IMR-90 (cell line): ENCODE results near the gene LTO1. TPM values are rescaled to one million over a fixed set of nuclear protein-coding genes. Genes with fewer than 3 reads are reported as not detected.

Source experiments
- ATAC-seq: fragments of 200-7000 bp; cut with Tn5 transposase; 2 replicates; pipeline ENCODE4 v1.9.1; 2020; ENCODE audit warnings: low read depth, mild to moderate bottlenecking, moderate library complexity
- BruUV-seq: library from RNA; stranded (reverse); fragments of 400-500 nt; replicated peaks from 2 replicates; lab custom pipeline; 2021; lab: Mats Ljungman, UMichigan
- CTCF ChIA-PET: fragments of 300-600 bp; formaldehyde crosslinking; extraction: SDS; loops from one replicate; lab custom pipeline; 2021; ENCODE audit warnings: antibody characterized with exemption; lab: Yijun Ruan, JAX
- POLR2A ChIA-PET: fragments of 300-600 bp; sonication (Branson Sonifier 250); formaldehyde crosslinking; loops from one replicate; lab custom pipeline; 2022; ENCODE audit warnings: antibody characterized with exemption; ENCODE audit not compliant: unreplicated experiment; lab: Charles Lee
- DNase-seq: peaks from one replicate; pipeline ENCODE4 v3.0.0; 2013
- H2AFZ ChIP-seq: replicated peaks from 2 replicates; pipeline ENCODE3; 2013; ENCODE audit warnings: low read length, mild to moderate bottlenecking; ENCODE audit not compliant: poor library complexity
- H2AK5ac ChIP-seq: 2 replicates; pipeline ENCODE4 v1.6.1; 2013; ENCODE audit warnings: low read depth, low read length, inconsistent platforms
- H2AK9ac ChIP-seq: replicated peaks from 2 replicates; pipeline ENCODE3; 2013; ENCODE audit warnings: mild to moderate bottlenecking, low read depth, low read length, moderate library complexity; ENCODE audit not compliant: poor library complexity
- H2BK120ac ChIP-seq: 2 replicates; pipeline ENCODE4 v1.6.1; 2013; ENCODE audit warnings: low read depth, low read length, inconsistent platforms
- H2BK15ac ChIP-seq: 3 replicates; pipeline ENCODE4 v1.6.1; 2013; ENCODE audit warnings: low read depth, low read length, inconsistent platforms
- H2BK20ac ChIP-seq: 2 replicates; pipeline ENCODE4 v1.6.1; 2013; ENCODE audit warnings: low read depth, mild to moderate bottlenecking, inconsistent platforms, low read length, moderate library complexity
- H2BK5ac ChIP-seq: 2 replicates; pipeline ENCODE4 v1.6.1; 2013; ENCODE audit warnings: mild to moderate bottlenecking, low read depth, low read length, inconsistent platforms; ENCODE audit not compliant: poor library complexity, severe bottlenecking
- H3K14ac ChIP-seq: replicated peaks from 2 replicates; pipeline ENCODE4 v1.6.1; 2013; ENCODE audit warnings: low read depth, low read length, inconsistent platforms
- H3K18ac ChIP-seq: 2 replicates; pipeline ENCODE4 v1.6.1; 2013; ENCODE audit warnings: low read depth, low read length, control low read depth
- H3K23ac ChIP-seq: 2 replicates; pipeline ENCODE4 v1.6.1; 2013; ENCODE audit warnings: low read depth, low read length, inconsistent platforms
- H3K27ac ChIP-seq: 2 replicates; pipeline ENCODE4 v1.5.1; 2013; ENCODE audit warnings: mild to moderate bottlenecking, control low read depth, low read length; ENCODE audit not compliant: insufficient read depth
- H3K27me3 ChIP-seq: 2 replicates; pipeline ENCODE4 v1.6.1; 2013; ENCODE audit warnings: low read length; ENCODE audit not compliant: control insufficient read depth, insufficient read depth
- H3K36me3 ChIP-seq: 2 replicates; pipeline ENCODE4 v1.6.1; 2013; ENCODE audit warnings: low read length, mixed read lengths; ENCODE audit not compliant: control insufficient read depth, insufficient read depth
- H3K4ac ChIP-seq: 2 replicates; pipeline ENCODE4 v1.6.1; 2013; ENCODE audit warnings: low read depth, low read length, inconsistent platforms
- H3K4me1 ChIP-seq: 2 replicates; pipeline ENCODE4 v1.6.1; 2013; ENCODE audit warnings: low read length, mixed read lengths; ENCODE audit not compliant: control insufficient read depth, insufficient read depth
- H3K4me2 ChIP-seq: 2 replicates; pipeline ENCODE4 v1.6.1; 2013; ENCODE audit warnings: low read depth, mild to moderate bottlenecking, control low read depth, low read length, moderate library complexity
- H3K4me3 ChIP-seq: 2 replicates; pipeline ENCODE4 v1.5.1; 2013; ENCODE audit warnings: low read depth, mild to moderate bottlenecking, control low read depth, low read length, moderate library complexity; ENCODE audit not compliant: insufficient read depth
- H3K56ac ChIP-seq: 2 replicates; pipeline ENCODE4 v1.6.1; 2013; ENCODE audit warnings: low read length, inconsistent platforms; ENCODE audit not compliant: insufficient read depth; ENCODE audit errors: extremely low read depth
- H3K79me1 ChIP-seq, 2 experiments: 2 replicates each; pipeline ENCODE4 v1.6.1; 2013; ENCODE audit warnings: low read length in 2 of 2, inconsistent platforms in 1 of 2, low read depth in 1 of 2
- H3K9ac ChIP-seq: 2 replicates; pipeline ENCODE4 v1.6.1; 2013; ENCODE audit warnings: low read depth, low read length, control low read depth
- H3K9me1 ChIP-seq: 2 replicates; pipeline ENCODE4 v1.6.1; 2013; ENCODE audit warnings: low read length, inconsistent platforms; ENCODE audit not compliant: insufficient read depth
- H3K9me3 ChIP-seq: 2 replicates; pipeline ENCODE4 v1.6.1; 2013; ENCODE audit warnings: low read length; ENCODE audit not compliant: control insufficient read depth, insufficient read depth
- H4K20me1 ChIP-seq: 2 replicates; pipeline ENCODE4 v1.6.1; 2013; ENCODE audit warnings: low read length, inconsistent platforms; ENCODE audit not compliant: insufficient read depth
- H4K5ac ChIP-seq: 2 replicates; pipeline ENCODE4 v1.6.1; 2013; ENCODE audit warnings: mild to moderate bottlenecking, low read depth, low read length, control low read depth
- H4K8ac ChIP-seq, 2 experiments: 2 replicates each; pipeline ENCODE4 v1.6.1; 2013; ENCODE audit warnings: low read depth in 2 of 2, low read length in 2 of 2, control low read depth in 1 of 2, inconsistent platforms in 1 of 2
- H4K91ac ChIP-seq: 2 replicates; pipeline ENCODE4 v1.6.1; 2013; ENCODE audit warnings: low read depth, low read length, inconsistent platforms; ENCODE audit not compliant: insufficient read depth
- BHLHE40 ChIP-seq: fragments of 150-350 bp; IDR thresholded peaks from 2 replicates; pipeline ENCODE4 v1.6.1; 2016; ENCODE audit warnings: mild to moderate bottlenecking, low read depth, low read length
- CTCF ChIP-seq: conservative IDR thresholded peaks from 2 replicates; pipeline ENCODE4 v1.5.1; 2012; ENCODE audit warnings: mild to moderate bottlenecking, low read depth, low read length, improper control_type of control experiment
- FOS ChIP-seq: fragments of 150-350 bp; IDR thresholded peaks from 2 replicates; pipeline ENCODE4 v1.6.1; 2016; ENCODE audit warnings: low read depth, low read length
- RCOR1 ChIP-seq: IDR thresholded peaks from 2 replicates; pipeline ENCODE4 v1.6.1; 2012; ENCODE audit warnings: mild to moderate bottlenecking, low read length, improper control_type of control experiment; ENCODE audit not compliant: insufficient replicate concordance
- RFX5 ChIP-seq: IDR thresholded peaks from 2 replicates; pipeline ENCODE4 v1.8.0; 2012; ENCODE audit warnings: low read depth, mild to moderate bottlenecking, low read length, moderate library complexity
- USF2 ChIP-seq: fragments of 150-350 bp; IDR thresholded peaks from 2 replicates; pipeline ENCODE4 v1.6.1; 2017; ENCODE audit warnings: mild to moderate bottlenecking, antibody characterized with exemption, low read length, low read depth
- WGBS, 2 experiments: methylation state at CpG; one replicate each; pipeline versions ENCODE4 v1.1.5 to v1.1.7; 2013; ENCODE audit warnings: missing lambda C conversion rate in 2 of 2; ENCODE audit not compliant: insufficient read length in 1 of 2; ENCODE audit errors: extremely low coverage in 2 of 2; 5-methylcytosine and 5-hydroxymethylcytosine counted together
- dilution Hi-C: fragments of 300-500 bp; cut with HindIII; formaldehyde crosslinking; loops from one replicate; pipeline ENCODE4 v1.14.3; 2018; ENCODE audit warnings: low sequenced_read_pairs; ENCODE audit not compliant: unreplicated experiment
- in situ Hi-C: fragments of 300-500 bp; cut with MboI; formaldehyde crosslinking; loops from 3 replicates; pipeline ENCODE4 v1.14.3; 2019; ENCODE audit warnings: low sequenced_read_pairs, inconsistent platforms, mixed read lengths
- intact Hi-C: fragments of 100-400 bp; cut with micrococcal nuclease; formaldehyde crosslinking; loops from 2 replicates; pipeline ENCODE4 v1.10.0; 2022
- polyA plus RNA-seq, 3 experiments: library from polyadenylated mRNA; depleted of rRNA; stranded (reverse); fragments of >200 nt; gene quantifications; 2 replicates each; pipeline ENCODE4 v1.2.3, GENCODE V29; 2012; ENCODE audit warnings: low replicate concordance in 1 of 3
- total RNA-seq: library from RNA; depleted of rRNA; stranded (reverse); fragments of >200 nt; gene quantifications from 2 replicates; pipeline ENCODE4 v1.2.3, GENCODE V29; 2012

LTO1 gene
- total and polyA plus RNA-seq, 2 of the 4 experiments (the other 2 are of a cell fraction), result 8.2 to 23.5 TPM

- no peak for TF ChIP-seq RCOR1
- TF ChIP-seq FOS, result no peak
- no peak for TF ChIP-seq CTCF
- no peak for TF ChIP-seq USF2
- TF ChIP-seq RFX5, result no peak
- no peak for TF ChIP-seq BHLHE40
- H3K9me3 ChIP-seq, result no peaks in the 10 kb centered on the region
- H2BK5ac ChIP-seq, result peak overlapping the region; percentile 63
- in situ Hi-C loops, result loop anchor here (10.0 kb wide), 1 partner anchor 193 kb away; no protein-coding TSS in a partner anchor
- H3K23ac ChIP-seq, result no peak overlapping the region
- H3K27me3 ChIP-seq, result no peaks in the 10 kb centered on the region
- peak overlapping the region; percentile 66; the same call in 1 of the 2 replicates for H4K5ac ChIP-seq
- peak overlapping the region; percentile 90 for H2AK5ac ChIP-seq
- H2AK9ac ChIP-seq, result peak overlapping the region; percentile 94
- ATAC-seq (no peak), DNase-seq (no peak)
- H3K4me1 ChIP-seq, result peaks cover 5% of the 10 kb centered on the region
- peak overlapping the region; percentile 97 for H2AFZ ChIP-seq
- H4K20me1 ChIP-seq, result peaks cover 8% of the 10 kb centered on the region
- no peak overlapping the region for H3K4me3 ChIP-seq
- no peak overlapping the region for H3K9ac ChIP-seq
- peak overlapping the region; percentile 69 for H2BK20ac ChIP-seq
- H2BK120ac ChIP-seq, result peak overlapping the region; percentile 90
- H3K9me1 ChIP-seq, result peaks cover 9% of the 10 kb centered on the region
- CTCF ChIA-PET, result no interaction called here
- H3K18ac ChIP-seq, result peak overlapping the region; percentile 13; the same call in 1 of the 2 replicates
- H3K79me1 ChIP-seq, result peaks cover 0 to 31% of the 10 kb centered on the region in 2 experiments; a peak in 2 of 4 replicates
- H4K91ac ChIP-seq, result peak overlapping the region; percentile 94
- H3K36me3 ChIP-seq, result no peaks in the 10 kb centered on the region
- H4K8ac ChIP-seq, result peak overlapping the region; percentile 84 to 86; a peak in 3 of 4 replicates
- H3K27ac ChIP-seq, result no peak overlapping the region
- no TSS peak for BruUV-seq
- H3K4me2 ChIP-seq, result no peak overlapping the region
- H3K14ac ChIP-seq, result no peak overlapping the region
- dilution Hi-C loops, result no loop called here
- POLR2A ChIA-PET, result no interaction called here
- 37% methylated on average over 20 of the region's 67 CpGs; no CpG with 5 or more reads in 1 of the 2 experiments for WGBS, 2 experiments
- H2BK15ac ChIP-seq, result peak overlapping the region; percentile 45; the same call in 2 of the 3 replicates
- intact Hi-C loops, result no loop called here
- H3K4ac ChIP-seq, result peak overlapping the region; percentile 93
- no peak overlapping the region for H3K56ac ChIP-seq
These were observed 37.8 kb downstream of the LTO1 start for GRCh38 chr11:69637198-69637940.
